ENCODE data around the gene SIRPB2.

SIRPB2 gene

DNA sequence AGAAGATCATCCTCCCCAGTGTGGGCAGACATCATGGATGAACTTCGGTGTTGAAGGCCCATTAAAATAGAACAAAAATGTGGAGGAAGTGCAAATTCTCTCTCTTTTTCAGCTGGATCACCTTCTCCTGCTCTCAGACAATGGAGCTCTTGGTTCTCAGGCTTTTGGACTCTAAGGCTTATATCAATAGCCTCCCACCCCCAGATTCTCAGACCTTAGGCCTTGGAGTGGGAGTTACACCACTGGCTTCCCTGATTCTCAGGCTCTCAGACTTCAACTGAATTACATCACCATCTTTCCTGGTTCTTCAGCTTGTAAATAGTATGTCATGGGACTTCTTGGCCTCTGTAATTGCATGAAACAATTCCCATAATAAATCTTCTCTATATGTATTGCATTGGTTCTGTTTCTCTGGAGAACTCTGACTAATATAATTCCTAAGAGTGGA is 61.2 kb downstream of the SIRPB2 start:
- TF ChIP-seq, protein P1, sequence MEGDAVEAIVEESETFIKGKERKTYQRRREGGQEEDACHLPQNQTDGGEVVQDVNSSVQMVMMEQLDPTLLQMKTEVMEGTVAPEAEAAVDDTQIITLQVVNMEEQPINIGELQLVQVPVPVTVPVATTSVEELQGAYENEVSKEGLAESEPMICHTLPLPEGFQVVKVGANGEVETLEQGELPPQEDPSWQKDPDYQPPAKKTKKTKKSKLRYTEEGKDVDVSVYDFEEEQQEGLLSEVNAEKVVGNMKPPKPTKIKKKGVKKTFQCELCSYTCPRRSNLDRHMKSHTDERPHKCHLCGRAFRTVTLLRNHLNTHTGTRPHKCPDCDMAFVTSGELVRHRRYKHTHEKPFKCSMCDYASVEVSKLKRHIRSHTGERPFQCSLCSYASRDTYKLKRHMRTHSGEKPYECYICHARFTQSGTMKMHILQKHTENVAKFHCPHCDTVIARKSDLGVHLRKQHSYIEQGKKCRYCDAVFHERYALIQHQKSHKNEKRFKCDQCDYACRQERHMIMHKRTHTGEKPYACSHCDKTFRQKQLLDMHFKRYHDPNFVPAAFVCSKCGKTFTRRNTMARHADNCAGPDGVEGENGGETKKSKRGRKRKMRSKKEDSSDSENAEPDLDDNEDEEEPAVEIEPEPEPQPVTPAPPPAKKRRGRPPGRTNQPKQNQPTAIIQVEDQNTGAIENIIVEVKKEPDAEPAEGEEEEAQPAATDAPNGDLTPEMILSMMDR (IDR thresholded peaks at IDR 0.05; ENCODE audit: insufficient read depth, low read length, poor library complexity, severe bottlenecking) = no peak
- H3K36me3 ChIP-seq (ENCODE audit: control insufficient read depth, insufficient read depth, low read length) = no peaks in the 10 kb centered on the region
- H3K27me3 ChIP-seq (replicated peaks; ENCODE audit: control insufficient read depth, insufficient read depth, low read length) = no peaks in the 10 kb centered on the region
- H3K4me3 ChIP-seq (replicated peaks; ENCODE audit: low read depth, low read length) = no peak overlapping the region
- DNase-seq (ENCODE audit: extremely low read depth, insufficient read length) = no peak

DNA sequence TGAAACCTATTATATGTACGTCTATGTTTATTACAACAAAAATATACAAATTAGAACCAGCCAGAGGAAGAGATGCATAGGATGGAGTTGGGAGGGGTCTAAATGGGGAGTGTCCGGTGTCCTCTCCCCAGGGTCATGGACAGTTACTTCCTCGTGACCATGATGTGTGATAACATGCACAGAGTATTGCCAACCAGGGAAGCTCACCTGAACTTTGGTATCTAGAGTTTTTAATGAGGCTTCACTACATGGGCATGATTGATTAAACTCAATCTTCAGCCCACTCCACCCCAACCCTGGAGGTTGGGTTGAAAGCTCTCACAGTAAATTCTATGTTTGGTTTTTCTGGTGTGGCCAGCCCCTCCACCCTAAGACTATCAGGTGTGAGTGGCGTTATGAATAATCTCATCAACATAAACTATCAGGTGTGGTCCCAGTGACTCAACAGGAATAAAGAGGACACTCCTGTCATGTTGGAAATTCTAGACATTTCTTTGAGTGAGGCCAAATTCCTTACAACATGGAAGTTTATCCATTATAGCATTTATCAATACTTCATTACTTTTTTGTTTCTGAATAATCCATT is 62.0 kb downstream of the SIRPB2 start:
- no peak for DNase-seq (ENCODE audit: extremely low read depth, insufficient read length)
- Histone ChIP-seq H3K4me3 (replicated peaks; ENCODE audit: low read depth, low read length) (no peak overlapping the region), H3K27me3 (replicated peaks; ENCODE audit: control insufficient read depth, insufficient read depth, low read length) (no peaks in the 10 kb centered on the region), H3K36me3 (ENCODE audit: control insufficient read depth, insufficient read depth, low read length) (no peaks in the 10 kb centered on the region)
- TF ChIP-seq, protein P1 (IDR thresholded peaks at IDR 0.05; ENCODE audit: insufficient read depth, low read length, poor library complexity, severe bottlenecking) = no peak

DNA sequence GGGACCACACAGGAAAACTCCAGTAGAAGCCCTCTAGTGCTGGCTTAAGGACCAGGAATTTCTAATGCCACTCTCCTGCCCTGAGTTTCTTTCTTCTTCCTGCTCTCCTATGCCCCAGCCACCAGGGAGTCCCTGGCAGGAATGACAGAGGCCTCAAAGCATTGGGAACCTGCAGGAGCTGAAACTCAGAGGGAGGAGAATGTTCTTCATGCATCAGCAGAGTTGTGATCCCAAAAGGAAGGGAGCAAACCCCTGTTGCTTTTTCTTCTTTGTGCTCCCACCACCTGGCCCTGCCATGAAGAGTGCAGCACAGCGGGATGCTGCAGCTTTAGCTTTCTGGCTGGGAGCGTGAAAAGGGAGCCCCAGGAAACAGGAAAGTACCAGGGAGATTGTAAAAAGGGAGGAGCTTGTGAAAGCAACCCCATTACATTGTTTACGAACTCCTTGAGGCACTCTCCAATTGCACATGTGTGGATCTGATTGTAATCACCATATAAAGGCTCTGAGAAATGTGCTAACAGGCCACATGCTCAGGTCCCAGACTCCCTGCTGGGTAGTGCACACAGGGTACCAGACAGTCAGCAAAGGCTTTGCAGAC is 63.7 kb downstream of the SIRPB2 start:
- Histone ChIP-seq H3K27me3 (replicated peaks; ENCODE audit: control insufficient read depth, insufficient read depth, low read length) (no peaks in the 10 kb centered on the region; the same call in 1 of the 2 replicates), H3K4me3 (replicated peaks; ENCODE audit: low read depth, low read length) (no peak overlapping the region), H3K36me3 (ENCODE audit: control insufficient read depth, insufficient read depth, low read length) (no peaks in the 10 kb centered on the region)
- TF ChIP-seq, protein P1 (IDR thresholded peaks at IDR 0.05; ENCODE audit: insufficient read depth, low read length, poor library complexity, severe bottlenecking) = no peak
- DNase-seq (ENCODE audit: extremely low read depth, insufficient read length) = no peak

DNA sequence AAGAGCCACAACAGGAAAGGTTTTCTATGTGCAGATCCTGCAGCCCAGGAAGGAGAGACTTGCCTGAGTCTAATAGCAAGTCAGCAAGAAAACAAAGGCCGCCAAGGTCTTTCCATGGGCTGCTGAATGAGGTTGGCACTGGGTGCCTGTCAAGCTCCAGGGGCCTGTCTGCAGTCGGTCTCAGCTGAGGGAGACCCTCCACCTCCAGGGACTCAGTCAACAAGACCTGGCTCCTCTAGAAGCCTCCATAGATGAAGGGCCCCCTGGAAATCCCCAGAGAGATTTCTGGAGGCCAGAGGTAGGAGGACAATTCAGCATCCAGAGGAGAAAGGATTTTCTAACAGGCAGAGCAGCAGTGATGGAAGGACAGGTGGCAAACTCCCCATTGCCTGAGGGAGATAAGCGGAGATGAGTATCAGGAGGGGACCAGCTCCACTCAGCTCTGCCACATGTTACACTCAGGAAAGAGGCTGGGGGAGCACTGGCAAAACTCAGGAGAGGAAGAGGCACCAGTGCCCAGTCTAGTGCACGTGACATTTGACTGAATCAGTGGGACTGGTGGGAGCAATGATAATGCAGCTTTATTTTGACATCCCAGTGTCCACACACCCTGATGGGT is 64.9 kb downstream of the SIRPB2 start:
- no peaks in the 10 kb centered on the region; the same call in 1 of the 2 replicates for H3K27me3 ChIP-seq (replicated peaks; ENCODE audit: control insufficient read depth, insufficient read depth, low read length)
- TF ChIP-seq, protein P1 (IDR thresholded peaks at IDR 0.05; ENCODE audit: insufficient read depth, low read length, poor library complexity, severe bottlenecking) = no peak
- no peak overlapping the region for H3K4me3 ChIP-seq (replicated peaks; ENCODE audit: low read depth, low read length)
- no peak for DNase-seq (ENCODE audit: extremely low read depth, insufficient read length)
- no peaks in the 10 kb centered on the region for H3K36me3 ChIP-seq (ENCODE audit: control insufficient read depth, insufficient read depth, low read length)

All from GM06990 (cell line).